CD4-positive, alpha-beta T cell treated with Interleukin-6 at 100 ng/mL for 8 hours (primary cell): Measurements from ENCODE around the gene GHR.

Experiments used
- DNase-seq: peaks from one replicate; pipeline ENCODE4 v3.0.0-alpha.2; 2020; ENCODE audit warnings: mixed read lengths, low spot score

GHR gene

GRCh38 chr5:42462083-42462482, 38.8 kb downstream of the GHR start:
- no peak for DNase-seq

GRCh38 chr5:42467572-42467971, 44.3 kb downstream of the GHR start:
- DNase-seq: no peak

DNA sequence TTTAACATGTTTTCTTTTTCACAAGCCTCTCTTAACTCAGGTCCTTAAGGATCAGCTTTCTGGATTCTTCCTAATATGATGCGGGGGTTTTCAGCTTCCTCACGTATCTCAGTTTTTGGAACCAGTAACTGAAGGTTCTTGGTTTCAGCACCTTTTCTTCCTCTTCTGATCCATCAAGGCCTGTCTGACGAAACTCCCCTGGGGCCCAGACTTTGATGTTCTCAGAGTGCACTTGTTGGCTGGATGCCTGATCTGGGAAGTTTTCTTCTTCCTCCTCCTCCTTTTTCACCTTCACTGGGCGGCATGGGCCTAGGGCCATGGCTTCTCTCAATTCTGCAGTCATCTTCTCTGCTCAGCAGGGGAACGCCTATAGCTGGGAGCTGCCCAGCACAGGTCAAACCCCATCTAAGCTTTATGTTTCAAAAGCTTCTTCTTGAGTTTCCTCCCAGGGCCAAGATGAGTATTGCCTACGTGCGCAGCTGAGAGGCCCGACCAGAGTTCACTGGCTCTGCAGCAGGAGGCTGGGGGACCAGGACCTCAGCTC, 44.8 kb downstream of the GHR start:
- no peak for DNase-seq

DNA sequence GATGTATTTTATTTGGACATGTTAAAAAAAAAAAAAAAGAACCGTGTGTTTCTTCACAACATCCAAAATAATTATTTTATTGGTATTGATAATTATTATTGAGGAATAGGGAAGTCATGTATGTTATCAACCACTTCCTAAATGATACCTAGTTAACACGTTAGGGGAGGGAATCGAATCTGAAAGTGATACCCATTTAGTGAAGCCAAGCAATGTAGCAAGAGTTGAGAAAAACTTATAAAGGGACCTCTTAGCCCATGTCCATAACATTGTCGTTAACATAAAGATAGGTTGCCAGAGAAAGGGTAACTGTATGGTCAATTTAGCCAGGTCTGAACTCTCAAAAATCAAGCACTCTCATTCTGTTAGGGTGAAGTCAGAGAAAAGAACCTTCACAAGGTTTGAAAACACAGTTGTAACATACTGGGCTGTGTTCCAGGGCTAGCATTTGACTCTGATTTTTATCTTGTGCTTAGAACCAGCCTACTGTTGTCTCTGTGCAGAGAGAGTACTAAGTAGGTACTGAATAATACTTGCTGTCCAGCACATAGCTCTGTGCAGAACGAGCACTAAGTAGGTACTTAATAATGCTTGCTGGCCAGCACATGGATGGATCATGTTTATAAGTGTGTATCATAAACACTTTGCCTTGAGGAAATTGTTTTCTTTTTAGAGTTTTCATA, 60.4 kb downstream of the GHR start:
- DNase-seq: no peak

DNA sequence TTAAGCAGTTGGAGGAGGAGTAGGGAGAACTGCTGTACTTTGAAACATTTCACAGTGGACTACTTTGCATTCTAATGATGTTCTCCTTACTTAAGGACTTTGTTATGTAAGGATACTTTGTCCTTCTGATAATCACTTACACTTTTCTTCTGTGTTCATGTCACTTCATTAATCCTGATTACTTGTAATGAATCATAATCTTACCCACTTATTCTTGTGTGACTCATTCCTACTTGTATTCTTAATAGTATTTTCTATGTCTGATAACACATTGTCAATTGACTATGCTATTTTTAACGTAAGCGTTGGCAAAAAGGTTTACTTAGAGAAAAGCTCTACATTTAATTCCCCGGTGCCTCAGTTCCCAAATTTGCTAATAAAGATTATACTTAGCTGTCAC, 63.8 kb downstream of the GHR start:
- DNase-seq: no peak

GRCh38 chr5:42487821-42488220, 64.6 kb downstream of the GHR start:
- DNase-seq: no peak

DNA sequence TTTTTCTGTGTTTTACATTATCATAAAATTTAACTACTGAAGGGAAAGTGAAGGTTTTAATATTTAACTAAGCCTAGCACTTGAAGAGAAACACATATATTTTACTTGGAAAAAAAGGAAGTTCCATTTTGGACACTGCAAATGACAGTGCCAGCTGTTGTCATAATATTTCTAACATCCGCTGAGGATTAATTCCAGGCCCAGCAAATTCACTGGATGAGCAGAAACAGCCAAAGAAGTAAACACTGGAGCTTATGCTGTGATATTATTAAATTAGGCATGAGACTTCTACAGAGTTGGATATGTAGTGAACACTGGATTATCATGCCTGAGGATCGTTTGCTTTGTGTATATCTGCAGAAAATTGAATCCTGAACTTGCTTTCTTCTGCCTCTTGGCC, 67.6 kb downstream of the GHR start:
- DNase-seq: no peak

DNA sequence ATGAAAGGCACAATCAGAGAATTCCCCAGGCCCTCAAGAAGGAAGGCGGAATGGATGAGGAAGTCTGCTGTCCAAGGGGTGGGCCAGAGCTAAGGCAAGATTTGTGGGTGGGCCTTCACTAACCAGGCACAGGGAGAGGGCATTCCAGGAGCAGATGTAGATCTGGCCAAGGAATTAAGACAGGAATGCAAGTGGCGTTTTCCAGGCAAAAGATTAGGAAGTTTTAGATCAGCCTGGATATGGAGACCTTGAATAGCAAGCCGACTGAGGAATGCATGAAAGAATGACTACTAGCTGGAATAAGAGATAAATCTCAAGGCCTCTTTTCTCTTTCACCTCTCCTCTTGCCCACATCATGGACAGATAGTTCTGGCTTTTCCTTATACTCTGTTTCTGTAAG, 68.5 kb downstream of the GHR start:
- DNase-seq: no peak

GRCh38 chr5:42492974-42493373, 69.7 kb downstream of the GHR start:
- DNase-seq: no peak

- DNase-seq: no peak
These were observed 71.2 kb downstream of the GHR start for GRCh38 chr5:42494414-42494813.

- no peak for DNase-seq
These were observed 72.7 kb downstream of the GHR start for GRCh38 chr5:42495914-42496313.

- no peak for DNase-seq
These were observed 73.3 kb downstream of the GHR start for GRCh38 chr5:42496397-42497156.

- no peak for DNase-seq
These were observed 74.8 kb downstream of the GHR start for GRCh38 chr5:42498000-42498399.

DNA sequence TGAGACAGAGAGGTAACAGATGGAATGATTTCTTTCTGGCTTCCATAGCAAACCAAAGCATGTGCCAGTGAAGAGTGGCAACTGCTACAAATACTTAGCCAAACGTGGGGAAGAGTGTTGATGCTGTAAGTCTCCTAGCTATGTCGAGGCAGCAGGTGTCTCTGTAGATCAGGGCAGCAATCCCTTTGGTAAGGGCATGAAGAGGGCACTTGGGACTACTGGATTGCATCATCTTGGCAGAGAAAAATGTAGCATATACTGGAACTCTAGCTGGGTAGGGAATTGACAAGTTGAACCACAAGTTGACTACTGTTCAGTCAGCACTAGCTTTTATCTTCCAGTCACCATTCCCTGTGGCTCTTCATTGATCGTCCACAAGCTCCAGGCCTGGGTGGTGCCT, 75.8 kb downstream of the GHR start:
- DNase-seq: no peak

- DNase-seq: no peak
These were observed 76.9 kb downstream of the GHR start for GRCh38 chr5:42500003-42500599.

GRCh38 chr5:42502613-42503470, 79.6 kb downstream of the GHR start:
- no peak for DNase-seq

GRCh38 chr5:42506662-42507061, 83.4 kb downstream of the GHR start:
- no peak for DNase-seq

DNA sequence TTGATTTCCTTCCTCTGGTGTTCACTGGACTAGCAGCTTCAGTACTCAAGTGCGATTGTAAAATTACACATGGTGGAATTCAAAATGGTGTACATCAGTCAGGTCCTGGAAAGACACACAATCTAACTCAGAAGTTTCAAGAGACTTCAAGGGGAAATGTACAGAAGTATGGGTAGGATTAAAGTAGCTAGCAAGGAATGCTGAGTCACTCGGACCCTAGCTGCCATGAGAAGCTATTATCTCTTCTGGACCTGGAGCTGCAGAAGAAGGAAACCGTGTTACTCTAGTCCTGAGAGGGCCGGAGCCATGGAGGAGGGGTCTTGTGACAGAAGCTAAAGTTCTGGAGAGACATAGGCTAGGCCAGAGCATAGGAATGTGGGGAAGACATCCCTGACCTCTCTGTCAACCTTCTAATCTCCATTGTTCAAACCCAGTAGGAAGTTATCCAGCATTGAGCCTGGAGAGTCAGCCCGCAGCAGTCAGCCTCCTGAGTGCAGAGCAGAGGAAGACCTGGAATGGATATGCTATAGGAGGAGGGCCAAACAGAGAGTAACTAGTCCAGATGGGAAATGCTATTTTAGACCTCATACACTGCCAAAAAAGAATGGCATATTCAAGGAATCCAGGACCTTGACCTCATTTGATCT, 84.3 kb downstream of the GHR start:
- no peak for DNase-seq

DNA sequence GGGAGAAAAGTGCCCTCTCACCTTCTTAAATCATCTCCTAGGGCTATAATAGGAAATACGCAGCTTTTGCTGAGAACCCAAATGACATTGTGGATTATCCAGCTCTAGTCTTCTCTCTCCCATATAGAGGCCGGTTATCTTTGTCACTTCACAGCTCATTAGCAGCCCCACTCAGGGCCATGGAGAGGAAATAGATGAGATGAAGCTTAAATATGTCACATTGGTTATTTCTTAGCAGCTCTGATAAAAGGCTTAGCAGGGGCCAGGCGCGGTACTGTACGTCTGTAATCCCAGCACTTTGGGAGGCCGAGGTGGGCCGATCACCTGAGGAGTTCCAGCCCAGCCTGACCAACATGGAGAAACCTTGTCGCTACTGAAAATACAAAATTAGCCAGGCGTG, 90.0 kb downstream of the GHR start:
- DNase-seq: no peak

GRCh38 chr5:42514754-42515153, 91.5 kb downstream of the GHR start:
- no peak for DNase-seq

DNA sequence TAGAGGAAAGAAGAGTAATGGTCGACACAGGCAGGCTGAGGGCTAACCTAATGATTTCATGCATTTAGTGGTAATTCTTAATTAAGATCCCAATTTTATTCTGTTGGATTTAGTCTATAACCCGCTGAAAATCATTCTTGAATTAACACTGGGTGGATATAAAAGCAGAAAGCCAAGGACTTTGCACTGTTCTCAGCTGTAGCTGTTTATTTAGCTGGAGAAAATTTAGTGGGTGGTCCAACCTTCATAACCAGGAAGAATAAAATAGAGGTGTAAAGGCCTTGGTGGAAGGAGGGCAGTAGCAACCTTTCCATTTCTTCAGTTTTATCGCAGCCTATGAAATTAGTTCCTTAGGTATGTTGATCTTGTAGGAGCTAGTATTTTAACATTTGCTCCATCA, 92.3 kb downstream of the GHR start:
- no peak for DNase-seq
